SU-DHL-6 (cell line): Measurements from ENCODE around the gene CREBBP.

ENCODE experiments used
- H2AFZ ChIP-seq: fragments of 200-600 bp; sonication (generic); 2 replicates; pipeline ENCODE4 v1.6.1; 2014; ENCODE audit warnings: low read depth, mild to moderate bottlenecking, moderate library complexity, mixed read lengths, antibody characterized with exemption, low read length; ENCODE audit not compliant: severe bottlenecking
- H3F3A ChIP-seq: fragments of 200-600 bp; shearing (Covaris generic); 2 replicates; pipeline ENCODE4 v1.6.0; 2016; ENCODE audit warnings: antibody characterized with exemption, mild to moderate bottlenecking; ENCODE audit not compliant: insufficient read depth
- H3K27ac ChIP-seq: fragments of 200-600 bp; sonication (generic); 2 replicates; pipeline ENCODE4 v1.5.1; 2016; ENCODE audit warnings: low read depth, mild to moderate bottlenecking, low read length, moderate library complexity, mixed read lengths
- H3K27me3 ChIP-seq: fragments of 200-600 bp; sonication (generic), shearing (Covaris generic); 2 replicates; pipeline ENCODE4 v1.6.0; 2014; ENCODE audit warnings: mild to moderate bottlenecking, low read length
- H3K36me3 ChIP-seq: fragments of 200-600 bp; sonication (generic); 2 replicates; pipeline ENCODE4 v1.6.1; 2014; ENCODE audit warnings: mild to moderate bottlenecking, low read length, mixed read lengths
- H3K4me2 ChIP-seq: fragments of 300-600, 200-600 bp; shearing (Covaris generic), sonication (generic); 2 replicates; pipeline ENCODE4 v1.6.0; 2014; ENCODE audit warnings: low read length, low read depth, mild to moderate bottlenecking; ENCODE audit not compliant: poor library complexity, severe bottlenecking
- H3K4me3 ChIP-seq: fragments of 200-600 bp; sonication (generic); 2 replicates; pipeline ENCODE4 v1.5.1; 2014; ENCODE audit warnings: antibody characterized with exemption, low read length, mild to moderate bottlenecking, mixed read lengths; ENCODE audit not compliant: insufficient read depth, poor library complexity, severe bottlenecking
- H3K79me2 ChIP-seq: fragments of 200-600 bp; sonication (generic); 2 replicates; pipeline ENCODE4 v1.6.1; 2014; ENCODE audit warnings: mild to moderate bottlenecking, low read length, moderate library complexity; ENCODE audit not compliant: insufficient read depth
- H3K9ac ChIP-seq: fragments of 200-600 bp; sonication (generic); 2 replicates; pipeline ENCODE4 v1.7.0; 2014; ENCODE audit warnings: mild to moderate bottlenecking, low read length
- H3K9me2 ChIP-seq: fragments of 200-600 bp; sonication (generic); replicated peaks from 2 replicates; pipeline ENCODE4 v1.6.1; 2014; ENCODE audit warnings: low read length; ENCODE audit not compliant: insufficient read depth
- H3K9me3 ChIP-seq: fragments of 200-600 bp; sonication (generic); 2 replicates; pipeline ENCODE4 v1.6.1; 2014; ENCODE audit warnings: low read length, mixed read lengths; ENCODE audit not compliant: insufficient read depth
- H4K20me1 ChIP-seq: fragments of 200-600 bp; sonication (generic); 2 replicates; pipeline ENCODE4 v1.6.1; 2014; ENCODE audit warnings: low read depth, mild to moderate bottlenecking, antibody characterized with exemption, low read length, moderate library complexity, mixed read lengths
- CTCF ChIP-seq: fragments of 200-600 bp; sonication (generic); IDR thresholded peaks from one replicate; pipeline ENCODE4 v1.5.1; 2017; ENCODE audit warnings: antibody characterized with exemption, mild to moderate bottlenecking, low read length, moderate library complexity; ENCODE audit not compliant: insufficient read depth, poor library complexity, severe bottlenecking
- EZH2phosphoT487 ChIP-seq: fragments of 200-600 bp; sonication (generic), shearing (Covaris generic); conservative IDR thresholded peaks from 2 replicates; pipeline ENCODE4 v1.6.1; 2018; ENCODE audit warnings: mild to moderate bottlenecking, antibody characterized with exemption, low read length, moderate library complexity, mixed read lengths

Gene CREBBP

GRCh38 chr16:3702082-3702481, 178.4 kb downstream of the CREBBP start:
- no peak for TF ChIP-seq EZH2phosphoT487
- no peak for TF ChIP-seq CTCF
- H3K4me2 ChIP-seq: no peak overlapping the region
- H3K79me2 ChIP-seq: peaks cover 90% of the 10 kb centered on the region
- H3K27me3 ChIP-seq: no peaks in the 10 kb centered on the region
- H3K9ac ChIP-seq: no peak overlapping the region
- no peaks in the 10 kb centered on the region for H3K9me2 ChIP-seq
- H3K9me3 ChIP-seq: no peaks in the 10 kb centered on the region
- no peak overlapping the region for H3K27ac ChIP-seq
- no peaks in the 10 kb centered on the region for H4K20me1 ChIP-seq
- H3F3A ChIP-seq: peaks cover 3% of the 10 kb centered on the region; the same call in 1 of the 2 replicates
- no peak overlapping the region for H3K4me3 ChIP-seq
- no peaks in the 10 kb centered on the region for H3K36me3 ChIP-seq
- H2AFZ ChIP-seq: no peak overlapping the region

GRCh38 chr16:3701531-3701930, 179.0 kb downstream of the CREBBP start:
- TF ChIP-seq CTCF: no peak
- TF ChIP-seq EZH2phosphoT487: no peak
- Histone ChIP-seq H4K20me1 (no peaks in the 10 kb centered on the region), H3K79me2 (peaks cover 90% of the 10 kb centered on the region)

GRCh38 chr16:3698941-3699340, 181.6 kb downstream of the CREBBP start:
- Histone ChIP-seq H3K79me2 (peaks cover 93% of the 10 kb centered on the region), H2AFZ (no peak overlapping the region), H3K9me2 (no peaks in the 10 kb centered on the region), H3K4me2 (no peak overlapping the region), H4K20me1 (no peaks in the 10 kb centered on the region), H3K9me3 (no peaks in the 10 kb centered on the region), H3K27me3 (no peaks in the 10 kb centered on the region), H3K27ac (no peak overlapping the region), H3K9ac (no peak overlapping the region), H3K4me3 (no peak overlapping the region), H3K36me3 (no peaks in the 10 kb centered on the region), H3F3A (peaks cover 3% of the 10 kb centered on the region; the same call in 1 of the 2 replicates)
- TF ChIP-seq CTCF: no peak
- TF ChIP-seq EZH2phosphoT487: no peak

More at GRCh38 chr16:3701531-3701930, 179.0 kb downstream of the CREBBP start:
- Histone ChIP-seq H3K36me3 (no peaks in the 10 kb centered on the region), H3K9me2 (no peaks in the 10 kb centered on the region), H3F3A (peaks cover 3% of the 10 kb centered on the region; the same call in 1 of the 2 replicates), H3K4me2 (no peak overlapping the region), H3K9ac (no peak overlapping the region), H3K27ac (no peak overlapping the region), H3K27me3 (no peaks in the 10 kb centered on the region), H3K4me3 (no peak overlapping the region), H2AFZ (no peak overlapping the region), H3K9me3 (no peaks in the 10 kb centered on the region)
